Measurements from ENCODE around the gene PARP9. TPM values are rescaled to one million over a fixed set of nuclear protein-coding genes. Genes with fewer than 3 reads are reported as not detected.
A peak's percentile ranks its signal among the peaks of the same experiment; 100 is the strongest.
"Not testable (repeated sequence)": the region's sequence is repeated elsewhere in the genome, so short reads cannot be mapped to it uniquely, and the experiment has no call there.

The PARP9 gene
- total RNA-seq, 1 donor from 2014 or later: 29.6 TPM

GRCh38 chr3:122576174-122576940 is 12.3 kb upstream of the PARP9 start:
- no peak for DNase-seq (ENCODE audit: low spot score)

GRCh38 chr3:122572940-122573412 is 8.9 kb upstream of the PARP9 start:
- DNase-seq (ENCODE audit: low spot score): no peak

- DNase-seq (ENCODE audit: low spot score): no peak
Observed at GRCh38 chr3:122568755-122569154, 4.7 kb upstream of the PARP9 start.

- DNase-seq (ENCODE audit: low spot score): not testable (repeated sequence)
Observed at GRCh38 chr3:122568131-122568530, 4.0 kb upstream of the PARP9 start.

GRCh38 chr3:122563717-122564025 is 429 bp downstream of the PARP9 start:
- DNase-seq (ENCODE audit: low spot score): peak; percentile 12

GRCh38 chr3:122562923-122563716 is 980 bp downstream of the PARP9 start:
- no peak for DNase-seq (ENCODE audit: low spot score)

- DNase-seq (ENCODE audit: low spot score): peak; percentile 61
Observed at GRCh38 chr3:122560680-122561079, 3.4 kb downstream of the PARP9 start.

GRCh38 chr3:122559906-122560305 is 4.2 kb downstream of the PARP9 start:
- no peak for DNase-seq (ENCODE audit: low spot score)

GRCh38 chr3:122558605-122559004 is 5.5 kb downstream of the PARP9 start:
- no peak for DNase-seq (ENCODE audit: low spot score)

GRCh38 chr3:122557356-122557755 is 6.7 kb downstream of the PARP9 start:
- DNase-seq (ENCODE audit: low spot score): no peak

GRCh38 chr3:122555275-122556071 is 8.6 kb downstream of the PARP9 start:
- DNase-seq (ENCODE audit: low spot score): no peak

- DNase-seq (ENCODE audit: low spot score): no peak
Observed at GRCh38 chr3:122553171-122553570, 10.9 kb downstream of the PARP9 start.

- DNase-seq (ENCODE audit: low spot score): no peak
Observed at GRCh38 chr3:122548619-122549018, 15.5 kb downstream of the PARP9 start.

GRCh38 chr3:122548076-122548475 is 16.0 kb downstream of the PARP9 start:
- no peak for DNase-seq (ENCODE audit: low spot score)

GRCh38 chr3:122546151-122546550 is 17.9 kb downstream of the PARP9 start:
- DNase-seq (ENCODE audit: low spot score): no peak

GRCh38 chr3:122538956-122539490 is 25.1 kb downstream of the PARP9 start:
- no peak for DNase-seq (ENCODE audit: low spot score)

- DNase-seq (ENCODE audit: low spot score): no peak
Observed at GRCh38 chr3:122536632-122537001, 27.5 kb downstream of the PARP9 start.

GRCh38 chr3:122535964-122536631 is 28.0 kb downstream of the PARP9 start:
- DNase-seq (ENCODE audit: low spot score): no peak

GRCh38 chr3:122533931-122534334 is 30.2 kb downstream of the PARP9 start:
- DNase-seq (ENCODE audit: low spot score): no peak

GRCh38 chr3:122533480-122533879 is 30.6 kb downstream of the PARP9 start:
- DNase-seq (ENCODE audit: low spot score): no peak

- no peak for DNase-seq (ENCODE audit: low spot score)
Observed at GRCh38 chr3:122530164-122530563, 33.9 kb downstream of the PARP9 start.

GRCh38 chr3:122523317-122523716 is 40.8 kb downstream of the PARP9 start:
- no peak for DNase-seq (ENCODE audit: low spot score)

Measured in mucosa of gallbladder (tissue), 1 donor.